IPS-20b (cell line): ENCODE measurements around the gene ERO1A.

Experiments
- H3K27ac ChIP-seq: one replicate; pipeline ENCODE4 v1.5.1; 2013; ENCODE audit warnings: low read length
- H3K27me3 ChIP-seq: 2 replicates; pipeline ENCODE4 v1.6.1; 2013; ENCODE audit warnings: mild to moderate bottlenecking, low read length, inconsistent platforms; ENCODE audit not compliant: insufficient read depth
- H3K36me3 ChIP-seq: 2 replicates; pipeline ENCODE4 v1.6.1; 2013; ENCODE audit warnings: low read depth, mild to moderate bottlenecking, inconsistent platforms, low read length, moderate library complexity; ENCODE audit not compliant: insufficient read depth
- H3K4me1 ChIP-seq: 2 replicates; pipeline ENCODE4 v1.6.1; 2013; ENCODE audit warnings: mild to moderate bottlenecking, control low read depth, inconsistent platforms, low read length, moderate library complexity; ENCODE audit not compliant: insufficient read depth
- H3K4me3 ChIP-seq: 2 replicates; pipeline ENCODE4 v1.5.1; 2013; ENCODE audit warnings: mild to moderate bottlenecking, low read length, inconsistent platforms
- H3K9ac ChIP-seq: 2 replicates; pipeline ENCODE4 v1.6.1; 2013; ENCODE audit warnings: low read depth, mild to moderate bottlenecking, inconsistent platforms, low read length, moderate library complexity
- H3K9me3 ChIP-seq: 2 replicates; pipeline ENCODE4 v1.6.1; 2013; ENCODE audit warnings: mild to moderate bottlenecking, low read depth, low read length, inconsistent platforms; ENCODE audit not compliant: insufficient read depth

The ERO1A gene

GRCh38 chr14:52650774-52651173 is 44.6 kb downstream of the ERO1A start:
- Histone ChIP-seq H3K27me3 (no peaks in the 10 kb centered on the region), H3K36me3 (peaks cover 40% of the 10 kb centered on the region), H3K4me1 (no peaks in the 10 kb centered on the region)

GRCh38 chr14:52649511-52649910 is 45.8 kb downstream of the ERO1A start:
- Histone ChIP-seq H3K4me1 (no peaks in the 10 kb centered on the region), H3K36me3 (peaks cover 44% of the 10 kb centered on the region), H3K9ac (no peak overlapping the region), H3K27ac (no peak overlapping the region), H3K9me3 (no peaks in the 10 kb centered on the region), H3K27me3 (no peaks in the 10 kb centered on the region), H3K4me3 (no peak overlapping the region)

More at GRCh38 chr14:52650774-52651173, 44.6 kb downstream of the ERO1A start:
- Histone ChIP-seq H3K27ac (no peak overlapping the region), H3K9ac (no peak overlapping the region), H3K9me3 (no peaks in the 10 kb centered on the region), H3K4me3 (no peak overlapping the region)

GRCh38 chr14:52641745-52642144 is 53.6 kb downstream of the ERO1A start:
- Histone ChIP-seq H3K4me1 (no peaks in the 10 kb centered on the region), H3K4me3 (no peak overlapping the region), H3K9me3 (no peaks in the 10 kb centered on the region), H3K9ac (no peak overlapping the region), H3K27ac (no peak overlapping the region), H3K36me3 (peaks cover 17% of the 10 kb centered on the region; the same call in 1 of the 2 replicates), H3K27me3 (no peaks in the 10 kb centered on the region)

GRCh38 chr14:52640137-52640536 is 55.2 kb downstream of the ERO1A start:
- peaks cover 8% of the 10 kb centered on the region; the same call in 1 of the 2 replicates for H3K36me3 ChIP-seq

GRCh38 chr14:52619687-52620086 is 75.7 kb downstream of the ERO1A start:
- Histone ChIP-seq H3K9ac (no peak overlapping the region), H3K27ac (no peak overlapping the region), H3K9me3 (no peaks in the 10 kb centered on the region), H3K36me3 (no peaks in the 10 kb centered on the region), H3K27me3 (no peaks in the 10 kb centered on the region), H3K4me3 (no peak overlapping the region), H3K4me1 (no peaks in the 10 kb centered on the region)

More at GRCh38 chr14:52640137-52640536, 55.2 kb downstream of the ERO1A start:
- H3K9ac ChIP-seq: no peak overlapping the region
- no peaks in the 10 kb centered on the region for H3K4me1 ChIP-seq
- no peaks in the 10 kb centered on the region for H3K9me3 ChIP-seq
- no peaks in the 10 kb centered on the region for H3K27me3 ChIP-seq
- H3K4me3 ChIP-seq: no peak overlapping the region
- no peak overlapping the region for H3K27ac ChIP-seq

GRCh38 chr14:52618602-52619001 is 76.8 kb downstream of the ERO1A start:
- Histone ChIP-seq H3K27ac (no peak overlapping the region), H3K4me3 (no peak overlapping the region), H3K27me3 (no peaks in the 10 kb centered on the region), H3K9ac (no peak overlapping the region), H3K4me1 (no peaks in the 10 kb centered on the region), H3K9me3 (no peaks in the 10 kb centered on the region), H3K36me3 (no peaks in the 10 kb centered on the region)

- H3K4me3 ChIP-seq: no peak overlapping the region
Measured at GRCh38 chr14:52610187-52610586, 85.2 kb downstream of the ERO1A start.

GRCh38 chr14:52609445-52610044 is 85.8 kb downstream of the ERO1A start:
- Histone ChIP-seq H3K9me3 (no peaks in the 10 kb centered on the region), H3K36me3 (no peaks in the 10 kb centered on the region), H3K4me3 (no peak overlapping the region), H3K27ac (no peak overlapping the region), H3K4me1 (no peaks in the 10 kb centered on the region), H3K27me3 (no peaks in the 10 kb centered on the region), H3K9ac (no peak overlapping the region)

More at GRCh38 chr14:52610187-52610586, 85.2 kb downstream of the ERO1A start:
- Histone ChIP-seq H3K27me3 (no peaks in the 10 kb centered on the region), H3K4me1 (no peaks in the 10 kb centered on the region), H3K9me3 (no peaks in the 10 kb centered on the region), H3K9ac (no peak overlapping the region), H3K36me3 (no peaks in the 10 kb centered on the region), H3K27ac (no peak overlapping the region)

GRCh38 chr14:52607061-52607460 is 88.3 kb downstream of the ERO1A start:
- Histone ChIP-seq H3K9ac (no peak overlapping the region), H3K9me3 (no peaks in the 10 kb centered on the region), H3K4me3 (no peak overlapping the region), H3K27ac (no peak overlapping the region), H3K36me3 (no peaks in the 10 kb centered on the region), H3K4me1 (no peaks in the 10 kb centered on the region), H3K27me3 (no peaks in the 10 kb centered on the region)

GRCh38 chr14:52602131-52602530 is 93.2 kb downstream of the ERO1A start:
- Histone ChIP-seq H3K9me3 (no peaks in the 10 kb centered on the region), H3K27me3 (no peaks in the 10 kb centered on the region), H3K4me1 (no peaks in the 10 kb centered on the region), H3K27ac (no peak overlapping the region), H3K4me3 (no peak overlapping the region), H3K36me3 (no peaks in the 10 kb centered on the region), H3K9ac (no peak overlapping the region)

- no peaks in the 10 kb centered on the region for H3K27me3 ChIP-seq
- no peak overlapping the region for H3K9ac ChIP-seq
- no peaks in the 10 kb centered on the region for H3K9me3 ChIP-seq
- no peak overlapping the region for H3K27ac ChIP-seq
- no peaks in the 10 kb centered on the region; the same call in 1 of the 2 replicates for H3K4me1 ChIP-seq
- H3K4me3 ChIP-seq: no peak overlapping the region
- H3K36me3 ChIP-seq: no peaks in the 10 kb centered on the region
Measured at GRCh38 chr14:52599974-52600373, 95.4 kb downstream of the ERO1A start.

- Histone ChIP-seq H3K27me3 (no peaks in the 10 kb centered on the region), H3K4me1 (no peaks in the 10 kb centered on the region; the same call in 1 of the 2 replicates), H3K27ac (no peak overlapping the region), H3K9ac (no peak overlapping the region), H3K9me3 (no peaks in the 10 kb centered on the region), H3K36me3 (no peaks in the 10 kb centered on the region), H3K4me3 (no peak overlapping the region)
Measured at GRCh38 chr14:52598568-52598967, 96.8 kb downstream of the ERO1A start.
